Right lobe of liver (tissue), 4 donors: ENCODE data around the gene PTPRK.

Experiments
- POLR2A ChIP-seq: fragments of 450-650 bp; IDR thresholded peaks from one replicate; pipeline ENCODE4 v1.6.1; 2017; ENCODE audit warnings: antibody characterized with exemption, mild to moderate bottlenecking
- TF ChIP-seq, protein P1 (sequence below), 4 donors: fragments of 200-600 bp in 3 of 4; fragments of 450-650 bp in 1 of 4; IDR thresholded peaks; one replicate each; pipeline versions ENCODE4 v1.5.1 to v1.8.0; 2016 to 2022; ENCODE audit warnings: antibody characterized with exemption in 4 of 4, mild to moderate bottlenecking in 2 of 4
- donor health status: DM: no; HTN: no; CAD: no.
- donor health status: DM: no; HTN: no; CAD: no.
- donor health status: DM: no; HTN: yes; CAD: no.

DNA sequence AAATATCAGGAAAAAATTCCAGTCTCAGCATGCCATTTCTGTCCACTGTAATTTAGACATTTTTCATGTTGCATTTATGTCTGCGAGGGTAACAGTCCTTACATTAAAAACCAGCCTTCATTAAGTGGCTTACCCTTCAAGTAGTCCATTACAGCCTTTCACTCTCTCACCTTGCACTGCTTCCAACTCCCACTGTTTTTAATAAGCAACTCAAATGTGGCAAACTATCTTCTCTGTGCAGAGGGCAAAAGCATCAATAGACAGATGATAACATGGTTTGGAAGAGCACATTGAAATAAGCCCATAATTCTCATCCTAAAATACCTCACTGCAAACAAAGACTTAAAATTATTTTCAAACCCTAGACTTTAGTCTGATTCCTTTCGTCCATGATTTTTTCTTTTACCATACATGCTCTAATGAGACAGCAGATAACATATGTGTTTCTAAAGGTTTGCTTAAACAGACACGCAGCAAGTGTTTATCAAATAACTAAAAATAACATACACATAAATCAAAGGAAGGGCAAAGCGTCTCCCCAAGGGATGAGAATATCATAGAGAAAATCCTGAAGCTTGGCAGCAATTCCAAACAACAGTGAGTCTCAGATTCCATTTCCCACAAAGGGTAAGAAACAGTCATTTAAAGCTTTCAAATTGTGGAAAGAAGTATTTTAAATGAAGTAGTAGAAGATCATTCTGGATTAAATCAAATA is 130.4 kb downstream of the PTPRK start:
- TF ChIP-seq, protein P1, sequence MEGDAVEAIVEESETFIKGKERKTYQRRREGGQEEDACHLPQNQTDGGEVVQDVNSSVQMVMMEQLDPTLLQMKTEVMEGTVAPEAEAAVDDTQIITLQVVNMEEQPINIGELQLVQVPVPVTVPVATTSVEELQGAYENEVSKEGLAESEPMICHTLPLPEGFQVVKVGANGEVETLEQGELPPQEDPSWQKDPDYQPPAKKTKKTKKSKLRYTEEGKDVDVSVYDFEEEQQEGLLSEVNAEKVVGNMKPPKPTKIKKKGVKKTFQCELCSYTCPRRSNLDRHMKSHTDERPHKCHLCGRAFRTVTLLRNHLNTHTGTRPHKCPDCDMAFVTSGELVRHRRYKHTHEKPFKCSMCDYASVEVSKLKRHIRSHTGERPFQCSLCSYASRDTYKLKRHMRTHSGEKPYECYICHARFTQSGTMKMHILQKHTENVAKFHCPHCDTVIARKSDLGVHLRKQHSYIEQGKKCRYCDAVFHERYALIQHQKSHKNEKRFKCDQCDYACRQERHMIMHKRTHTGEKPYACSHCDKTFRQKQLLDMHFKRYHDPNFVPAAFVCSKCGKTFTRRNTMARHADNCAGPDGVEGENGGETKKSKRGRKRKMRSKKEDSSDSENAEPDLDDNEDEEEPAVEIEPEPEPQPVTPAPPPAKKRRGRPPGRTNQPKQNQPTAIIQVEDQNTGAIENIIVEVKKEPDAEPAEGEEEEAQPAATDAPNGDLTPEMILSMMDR (IDR thresholded peaks at IDR 0.05), result no peak
- TF ChIP-seq POLR2A, result no peak
